SH-SY5Y (cell line): ENCODE measurements around the gene BPIFB4.

ENCODE experiments used
- GATA2 ChIP-seq: IDR thresholded peaks from 2 replicates; pipeline ENCODE4 v1.6.1; 2011; ENCODE audit warnings: mild to moderate bottlenecking, low read depth, low read length
- GATA3 ChIP-seq: IDR thresholded peaks from 2 replicates; pipeline ENCODE4 v1.6.1; 2011; ENCODE audit warnings: low read depth, mild to moderate bottlenecking, low read length, moderate library complexity

DNA sequence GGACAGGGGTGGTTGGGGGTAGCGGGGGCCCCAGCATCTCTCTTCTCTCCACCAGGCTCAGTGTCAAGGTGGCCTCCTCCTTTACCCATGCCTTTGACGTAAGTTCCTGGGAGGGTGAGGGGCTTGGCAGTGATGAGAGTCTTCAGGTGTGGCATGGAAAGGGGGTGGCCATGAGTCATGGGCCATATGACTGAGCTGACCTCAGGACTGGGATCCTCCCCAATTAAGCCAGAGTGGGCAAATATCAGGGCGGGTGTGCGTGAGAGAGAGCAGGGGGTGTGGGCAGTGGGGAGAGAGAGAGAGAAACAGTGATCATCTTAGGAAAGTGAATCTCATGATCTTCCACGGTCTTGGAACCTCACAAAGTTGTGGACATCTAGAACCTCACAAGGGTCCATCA is 8.2 kb upstream of the BPIFB4 start:
- TF ChIP-seq GATA3: no peak
- TF ChIP-seq GATA2: no peak
